ENCODE measurements around the gene SIK1.

The SIK1 gene

DNA sequence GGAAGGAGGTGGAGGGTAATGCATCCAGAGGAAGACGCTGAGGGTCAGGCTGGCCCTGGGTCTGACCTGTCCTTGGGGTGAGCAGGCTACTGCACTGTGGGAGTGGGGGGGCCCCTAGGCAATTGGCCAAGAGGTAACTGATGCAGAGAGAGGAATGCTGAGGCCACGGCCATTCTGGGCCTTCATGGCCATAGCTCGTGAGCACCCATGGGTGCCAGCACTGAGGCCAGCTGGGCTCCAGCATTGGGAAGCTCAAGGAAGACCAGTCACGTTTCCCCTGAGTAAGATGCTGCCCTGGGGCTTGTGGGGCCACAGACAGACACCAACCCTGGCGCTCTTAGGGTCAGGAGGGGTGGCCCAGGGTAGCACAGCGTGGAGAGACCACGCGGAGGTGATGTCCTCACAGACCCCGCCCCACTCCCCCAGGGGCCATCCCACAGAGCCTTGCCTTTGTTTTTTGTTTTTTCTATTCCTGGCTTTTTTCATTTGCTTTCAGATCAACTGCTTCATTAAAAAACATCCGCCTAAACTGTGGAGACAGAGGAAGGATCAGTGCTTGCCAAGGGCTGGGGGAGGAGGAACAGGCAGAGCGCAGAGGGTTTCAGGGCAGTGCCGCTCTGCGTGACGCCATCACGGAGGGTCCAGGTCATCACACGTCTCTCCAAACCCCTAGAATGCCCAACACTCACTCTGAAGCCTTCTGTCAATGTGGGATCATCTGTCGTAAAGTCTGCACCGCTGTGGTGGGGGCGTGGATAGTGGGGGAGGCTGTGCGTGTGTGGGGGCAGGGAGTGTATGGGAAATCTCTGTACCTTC lies 61.1 kb downstream of the SIK1 start:
- DNase-seq, result peak in 1 of 2 experiments; percentile 8

DNA sequence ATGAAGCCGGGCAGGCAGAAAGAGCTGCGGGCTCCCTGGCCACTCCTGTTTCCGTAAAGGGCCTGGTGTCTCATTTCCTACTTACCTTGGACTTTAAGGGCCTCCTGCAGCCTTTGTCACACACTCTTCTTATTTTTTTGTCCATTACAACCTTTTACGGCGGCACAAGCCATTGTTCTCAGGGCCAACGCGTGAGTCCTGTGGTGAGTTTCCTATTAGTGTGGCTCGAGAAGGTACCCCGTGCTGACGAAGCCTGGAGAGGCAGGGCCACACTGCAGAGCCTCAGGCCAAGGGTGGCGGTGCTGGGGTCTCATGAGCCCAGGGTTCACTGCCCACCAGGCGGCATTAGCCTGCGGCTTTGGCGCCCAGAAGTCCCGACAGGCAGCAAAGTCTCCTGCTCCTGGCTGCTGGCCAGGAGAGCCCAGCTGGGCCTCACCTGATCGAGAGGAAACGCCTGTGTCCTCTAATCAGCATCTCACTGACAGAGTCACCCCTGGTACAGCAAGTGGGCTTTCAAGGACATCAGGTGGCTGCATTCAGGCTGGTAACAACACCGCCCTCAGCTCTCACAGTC lies 62.0 kb downstream of the SIK1 start:
- DNase-seq, result peak; percentile 61 to 86
